K562 (cell line): ENCODE results near the gene TTLL11. TPM values are rescaled to one million over a fixed set of nuclear protein-coding genes. Genes with fewer than 3 reads are reported as not detected.

ENCODE experiments used
- ATAC-seq: fragments of 200-7000 bp; cut with Tn5 transposase; 3 replicates; pipeline ENCODE4 v1.9.1; 2020; ENCODE audit warnings: moderate library complexity
- BruUV-seq: library from RNA; stranded (reverse); fragments of 400-500 nt; replicated peaks from 2 replicates; lab custom pipeline; 2021; lab: Mats Ljungman, UMichigan
- CTCF ChIA-PET: fragments of 300-600 bp; formaldehyde crosslinking; extraction: SDS; loops from one replicate; lab custom pipeline; 2021; ENCODE audit warnings: low intra/inter-chr PET ratio; lab: Yijun Ruan, JAX
- POLR2A ChIA-PET: fragments of 300-600, 350-650 bp; sonication (Branson Sonifier 250); formaldehyde crosslinking; extraction: SDS; loops from one replicate; lab custom pipeline; 2021; ENCODE audit warnings: antibody characterized with exemption, inconsistent platforms; lab: Yijun Ruan, JAX
- DNase-seq, 4 experiments: peaks; one replicate each; pipeline versions ENCODE4 v3.0.0 to v3.0.0-alpha.2; 2011 to 2018; ENCODE audit warnings: low spot score in 3 of 4, mixed read lengths in 3 of 4; ENCODE audit errors: extremely low read depth in 1 of 4
- FAIRE-seq: peaks from 2 replicates; lab custom pipeline; 2011; peaks lifted over from hg19 to GRCh38; lab: Jason Lieb, UNC
- H2AFZ ChIP-seq: 2 replicates; pipeline ENCODE4 v1.6.0; 2011; ENCODE audit warnings: low read depth, low read length, control low read depth, inconsistent platforms
- H3K27ac ChIP-seq: fragments of 200-600 bp; 3 replicates; pipeline ENCODE4 v1.8.0; 2011; ENCODE audit warnings: low read depth, mild to moderate bottlenecking, control low read depth, inconsistent platforms, low read length, moderate library complexity, mixed read lengths; ENCODE audit errors: extremely low read depth
- H3K27me3 ChIP-seq, 2 experiments: fragments of 300-600 bp in 1 of 2; 2 replicates in 1 of 2; 3 replicates in 1 of 2; pipeline versions ENCODE4 v1.6.0 to v1.8.0; 2011; ENCODE audit warnings: inconsistent platforms in 2 of 2, low read length in 2 of 2, mild to moderate bottlenecking in 1 of 2, mixed read lengths in 1 of 2, moderate library complexity in 1 of 2; ENCODE audit not compliant: control insufficient read depth in 2 of 2, insufficient read depth in 2 of 2
- H3K36me3 ChIP-seq: fragments of 300-600 bp; 3 replicates; pipeline ENCODE4 v1.8.0; 2011; ENCODE audit warnings: mild to moderate bottlenecking, low read length, inconsistent platforms; ENCODE audit not compliant: control insufficient read depth, insufficient read depth
- H3K4me1 ChIP-seq, 2 experiments: fragments of 200-600 bp in 1 of 2; replicated peaks in 1 of 2; 2 replicates in 1 of 2; 3 replicates in 1 of 2; pipeline versions ENCODE4 v1.5.1 to v1.8.0; 2011; ENCODE audit warnings: inconsistent platforms in 2 of 2, low read length in 2 of 2, mild to moderate bottlenecking in 1 of 2, mixed read lengths in 1 of 2, moderate library complexity in 1 of 2; ENCODE audit not compliant: control insufficient read depth in 2 of 2, insufficient read depth in 2 of 2
- H3K4me2 ChIP-seq: 2 replicates; pipeline ENCODE4 v1.6.1; 2011; ENCODE audit warnings: low read length, control low read depth, inconsistent platforms, mixed read lengths; ENCODE audit not compliant: insufficient read depth
- H3K4me3 ChIP-seq: fragments of 200-600 bp; sonication (generic), shearing (Covaris generic); 2 replicates; pipeline ENCODE4 v1.5.1; 2016; ENCODE audit warnings: control low read depth, inconsistent platforms
- H3K79me2 ChIP-seq: fragments of 200-600 bp; 3 replicates; pipeline ENCODE4 v1.8.0; 2011; ENCODE audit warnings: low read length, inconsistent platforms; ENCODE audit not compliant: control insufficient read depth, insufficient read depth
- H3K9ac ChIP-seq, 2 experiments: 2 replicates each; pipeline versions ENCODE4 v1.6.0 to v1.6.1; 2011; ENCODE audit warnings: low read depth in 2 of 2, low read length in 2 of 2, control low read depth in 1 of 2, inconsistent platforms in 1 of 2, mild to moderate bottlenecking in 1 of 2, mixed read lengths in 1 of 2; ENCODE audit not compliant: insufficient read depth in 1 of 2
- H3K9me1 ChIP-seq: one replicate; pipeline ENCODE4 v1.6.0; 2011; ENCODE audit warnings: inconsistent platforms, mild to moderate bottlenecking, low read length, moderate library complexity; ENCODE audit not compliant: control insufficient read depth, insufficient read depth
- H3K9me3 ChIP-seq: replicated peaks from 2 replicates; pipeline ENCODE4 v1.5.1; 2011; ENCODE audit warnings: low read depth, low read length, inconsistent platforms; ENCODE audit not compliant: control insufficient read depth, insufficient read depth
- H4K20me1 ChIP-seq: replicated peaks from 2 replicates; pipeline ENCODE4 v1.6.1; 2011; ENCODE audit warnings: low read length, inconsistent platforms, mixed read lengths; ENCODE audit not compliant: control insufficient read depth, insufficient read depth
- CTCF ChIP-seq, 3 experiments: IDR thresholded peaks in 2 of 3; conservative IDR thresholded peaks in 1 of 3; 2 replicates each; pipeline ENCODE4 v1.5.1; 2011 to 2012; ENCODE audit warnings: low read length in 3 of 3, mild to moderate bottlenecking in 3 of 3, control low read depth in 2 of 3, improper control_type of control experiment in 1 of 3, inconsistent platforms in 1 of 3, low read depth in 1 of 3, mixed read lengths in 1 of 3, moderate library complexity in 1 of 3; ENCODE audit not compliant: insufficient read depth in 2 of 3
- ELK1 ChIP-seq: sonication (generic); formaldehyde crosslinking; IDR thresholded peaks from 2 replicates; pipeline ENCODE4 v1.8.1; 2022; ENCODE audit warnings: missing genetic modification reagents
- ETV6 ChIP-seq, 3 experiments: fragments of 150-350 bp in 1 of 3; sonication (generic) in 1 of 3; formaldehyde crosslinking in 1 of 3; IDR thresholded peaks; 2 replicates each; pipeline versions ENCODE4 v1.6.1 to v1.8.0; 2014 to 2022; ENCODE audit warnings: borderline replicate concordance in 2 of 3, low read depth in 2 of 3, antibody characterized with exemption in 1 of 3, low read length in 1 of 3, mild to moderate bottlenecking in 1 of 3, missing genetic modification reagents in 1 of 3
- FOSL1 ChIP-seq: fragments of 200-800 bp; sonication (Bioruptor generic); conservative IDR thresholded peaks from 2 replicates; pipeline ENCODE4 v1.6.1; 2016; ENCODE audit warnings: missing genetic modification characterization, missing compliant biosample characterization
- HMGN3 ChIP-seq: IDR thresholded peaks from 2 replicates; pipeline ENCODE4 v1.6.1; 2011; ENCODE audit warnings: borderline replicate concordance, low read depth, mild to moderate bottlenecking, mixed read lengths, low read length; ENCODE audit not compliant: insufficient read length; ENCODE audit errors: extremely low read depth
- MAFK ChIP-seq: IDR thresholded peaks from 2 replicates; pipeline ENCODE4 v1.6.1; 2011; ENCODE audit warnings: low read length, improper control_type of control experiment
- MIER1 ChIP-seq: fragments of 450-650 bp; IDR thresholded peaks from 2 replicates; pipeline ENCODE4 v1.6.1; 2016; ENCODE audit warnings: antibody characterized with exemption, mild to moderate bottlenecking, low read depth
- MLX ChIP-seq, 2 experiments: fragments of 450-650 bp in 1 of 2; sonication (generic) in 1 of 2; formaldehyde crosslinking; conservative IDR thresholded peaks; 2 replicates each; pipeline versions ENCODE4 v1.4.0 to v1.8.1; 2020 to 2022; ENCODE audit warnings: mild to moderate bottlenecking in 1 of 2, missing genetic modification reagents in 1 of 2
- MYC ChIP-seq, 2 experiments: fragments of 250-450 bp in 1 of 2; sonication (Bioruptor Pico) in 1 of 2; IDR thresholded peaks; 2 replicates each; pipeline versions ENCODE4 v1.5.1 to v1.6.1; 2012 to 2021; ENCODE audit warnings: low read depth in 2 of 2, borderline replicate concordance in 1 of 2, improper control_type of control experiment in 1 of 2, low read length in 1 of 2, mild to moderate bottlenecking in 1 of 2, moderate library complexity in 1 of 2
- NCOA6 ChIP-seq: fragments of 450-650 bp; IDR thresholded peaks from 2 replicates; pipeline ENCODE4 v1.6.1; 2017; ENCODE audit warnings: mild to moderate bottlenecking
- RBM15 ChIP-seq: fragments of 200-400 bp; formaldehyde crosslinking; IDR thresholded peaks from 2 replicates; pipeline ENCODE4 v1.6.1; 2018; ENCODE audit warnings: mild to moderate bottlenecking, low read length, moderate library complexity; ENCODE audit not compliant: insufficient read depth
- RNF219 ChIP-seq: fragments of 250-450 bp; sonication (Bioruptor Pico); IDR thresholded peaks from 2 replicates; pipeline ENCODE4 v1.5.0; 2022; ENCODE audit warnings: mild to moderate bottlenecking
- SNRNP70 ChIP-seq: fragments of 200-400 bp; formaldehyde crosslinking; optimal IDR thresholded peaks from 2 replicates; pipeline ENCODE3; 2017; ENCODE audit warnings: low read depth, low read length
- ZKSCAN3 ChIP-seq: fragments of 250-450 bp; sonication (Bioruptor Pico); IDR thresholded peaks from 2 replicates; pipeline ENCODE4 v1.4.0; 2020
- ZNF175 ChIP-seq: fragments of 200-800 bp; sonication (Bioruptor generic); IDR thresholded peaks from 2 replicates; pipeline ENCODE4 v1.6.1; 2016; ENCODE audit warnings: low read depth, mild to moderate bottlenecking, missing genetic modification characterization, missing compliant biosample characterization
- ZNF282 ChIP-seq: sonication (generic); formaldehyde crosslinking; IDR thresholded peaks from 2 replicates; pipeline ENCODE4 v1.8.1; 2023; ENCODE audit warnings: missing genetic modification reagents
- WGBS: fragments of 100-300 bp; shearing (Covaris generic); methylation state at CpG from one replicate; pipeline ENCODE4 v1.1.6; 2016; ENCODE audit warnings: low coverage, mixed read lengths; ENCODE audit not compliant: insufficient coverage; ENCODE audit errors: missing lambda C conversion rate; 5-methylcytosine and 5-hydroxymethylcytosine counted together
- in situ Hi-C: fragments of 300-500 bp; cut with MboI; formaldehyde crosslinking; loops from 4 replicates; pipeline ENCODE4 v1.15.0; 2018; ENCODE audit warnings: inconsistent platforms, mixed read lengths
- intact Hi-C: fragments of 100-400 bp; cut with micrococcal nuclease; formaldehyde crosslinking; loops from 2 replicates; pipeline ENCODE4 v1.14.2; 2022
- polyA plus RNA-seq, 8 experiments: library from polyadenylated mRNA; depleted of rRNA in 4 of 8; stranded (reverse) in 5 of 8; unstranded in 3 of 8; fragments of >200 nt; fragmentation: Nextera tagmentation in 2 of 8; fragmentation: Illumina TruSeq in 1 of 8; extraction: Ambion mirVana in 2 of 8; extraction: Trizol in 1 of 8; gene quantifications; 2 replicates each; pipeline versions ENCODE4 v1.2.1 to v1.2.3, GENCODE V29; 2011 to 2014; ENCODE audit warnings: inconsistent platforms in 1 of 8, missing spikeins in 1 of 8
- total RNA-seq, 7 experiments: library from RNA; depleted of rRNA in 6 of 7; stranded (reverse); fragments of >200 nt in 6 of 7; fragmentation: Illumina TruSeq in 2 of 7; extraction: Trizol in 2 of 7; gene quantifications; 2 replicates each; pipeline versions ENCODE4 v1.2.1 to v1.2.3, GENCODE V29; 2011 to 2021; ENCODE audit warnings: low replicate concordance in 1 of 7

The TTLL11 gene
- total and polyA plus RNA-seq, 9 of the 15 experiments (the other 6 are each of a cell fraction or from before 2014, with no cell fraction given), result 0.83 to 4.4 (median 2.7) TPM

- H3K4me3 ChIP-seq, result no peak overlapping the region
- peaks cover 9 to 58% of the 10 kb centered on the region in 2 experiments; a peak in 4 of 5 replicates for H3K27me3 ChIP-seq
- ATAC-seq (no peak), FAIRE-seq (no peak), DNase-seq (no peak)
- ChIA-PET CTCF (no interaction called here), POLR2A (interaction anchor here (0.6 to 1.2 kb wide), 2 partner anchors 457 to 598 kb away, joined by 3 read pairs; no protein-coding TSS in a partner anchor)
- H3K9me3 ChIP-seq, result no peaks in the 10 kb centered on the region
- no peaks in the 10 kb centered on the region for H3K79me2 ChIP-seq
- intact Hi-C loops, result no loop called here
- no peak overlapping the region for H3K9ac ChIP-seq
- no peaks in the 10 kb centered on the region for H3K36me3 ChIP-seq
- no peaks in the 10 kb centered on the region for H3K9me1 ChIP-seq
- H4K20me1 ChIP-seq, result peaks cover 5% of the 10 kb centered on the region; the same call in 1 of the 2 replicates
- no peak overlapping the region for H3K4me2 ChIP-seq
- H2AFZ ChIP-seq, result no peak overlapping the region
- BruUV-seq, result no TSS peak
- in situ Hi-C loops, result no loop called here
- no peak overlapping the region for H3K27ac ChIP-seq
- WGBS, result 0% methylated on average over 5 of the region's 5 CpGs
- H3K4me1 ChIP-seq, result peaks cover 5 to 11% of the 10 kb centered on the region in 2 experiments; a peak in 4 of 5 replicates
- TF ChIP-seq HMGN3 (no peak), MIER1 (no peak), ZNF175 (no peak), NCOA6 (no peak), RNF219 (CRISPR knock-in tag) (no peak), SNRNP70 (no peak), ZNF282 (no peak), FOSL1 (tag) (no peak), ZKSCAN3 (CRISPR knock-in tag) (no peak), CTCF (IDR thresholded peaks at IDR 0.05 in 2 of 3, conservative IDR thresholded peaks at IDR 0.05 in 1 of 3; ENCODE audit: insufficient read depth in 2 of 3, low read depth in 1 of 3, low read length in 3 of 3) (no peak), ELK1 (no peak), MLX (CRISPR knock-in tag; conservative IDR thresholded peaks at IDR 0.05) (no peak), MYC (IDR thresholded peaks at IDR 0.05; ENCODE audit: low read depth, low read length) (no peak), MYC (CRISPR knock-in tag; IDR thresholded peaks at IDR 0.05; ENCODE audit: borderline replicate concordance, low read depth) (no peak), ETV6 (IDR thresholded peaks at IDR 0.05; ENCODE audit: borderline replicate concordance in 1 of 2, low read depth in 2 of 2, low read length in 1 of 2) (no peak), ETV6 (CRISPR knock-in tag; IDR thresholded peaks at IDR 0.05; ENCODE audit: borderline replicate concordance) (no peak), RBM15 (no peak), MAFK (no peak)
Measured at GRCh38 chr9:121821326-121821725, 271.8 kb downstream of the TTLL11 start.
